DND-41 (cell line): ENCODE measurements around the gene ERCC4.

Experiments
- CTCF ChIP-seq: IDR thresholded peaks from 2 replicates; pipeline ENCODE4 v1.5.1; 2012; ENCODE audit warnings: borderline replicate concordance, low read length, moderate library complexity, mild to moderate bottlenecking; ENCODE audit not compliant: poor library complexity, severe bottlenecking; ENCODE audit errors: extremely low read depth
- EZH2 ChIP-seq: IDR thresholded peaks from 3 replicates; pipeline ENCODE4 v1.6.1; 2012; ENCODE audit warnings: borderline replicate concordance, low read depth, mild to moderate bottlenecking, moderate library complexity, low read length, inconsistent platforms; ENCODE audit not compliant: severe bottlenecking

- TF ChIP-seq EZH2, result no peak
- TF ChIP-seq CTCF, result no peak
Measured at GRCh38 chr16:13931845-13932244, 11.9 kb downstream of the ERCC4 start.
